HCT116 (cell line): ENCODE measurements around the gene HELZ2. TPM values are rescaled to one million over a fixed set of nuclear protein-coding genes. Genes with fewer than 3 reads are reported as not detected.

Experiments used
- ATAC-seq: fragments of 200-7000 bp; cut with Tn5 transposase; 2 replicates; pipeline ENCODE4 v1.9.1; 2020; ENCODE audit warnings: mild to moderate bottlenecking, moderate library complexity
- BruUV-seq: library from RNA; stranded (reverse); fragments of 400-500 nt; replicated peaks from 2 replicates; lab custom pipeline; 2021; lab: Mats Ljungman, UMichigan
- CTCF ChIA-PET: fragments of 300-600 bp; sonication (Branson Sonifier 250); formaldehyde crosslinking; loops from one replicate; lab custom pipeline; 2021; ENCODE audit warnings: antibody characterized with exemption; lab: Charles Lee
- POLR2A ChIA-PET: fragments of 300-600, 350-600 bp; sonication (Branson Sonifier 250); formaldehyde crosslinking; loops from one replicate; lab custom pipeline; 2021; ENCODE audit warnings: antibody characterized with exemption; lab: Charles Lee
- RAD21 ChIA-PET, 2 experiments: fragments of 300-600 bp; sonication (Branson Sonifier 250); formaldehyde crosslinking; loops; one replicate each; lab custom pipeline; 2023; ENCODE audit warnings: low total read pairs in 2 of 2; ENCODE audit not compliant: uncharacterized antibody in 2 of 2, unreplicated experiment in 2 of 2, low non-redundant PET in 1 of 2; lab: Charles Lee
- DNase-seq: peaks from one replicate; pipeline ENCODE4 v3.0.0-alpha.2; 2010; ENCODE audit warnings: low read depth, low spot score
- H2AFZ ChIP-seq: fragments of 200-600 bp; shearing (Covaris generic), sonication (generic); 2 replicates; pipeline ENCODE4 v1.6.1; 2017; ENCODE audit warnings: low read depth, mixed run types, mixed read lengths, antibody characterized with exemption, low read length; ENCODE audit not compliant: poor library complexity, severe bottlenecking
- H3K27ac ChIP-seq: 2 replicates; pipeline ENCODE4 v1.5.1; 2012; ENCODE audit warnings: low read depth, low read length
- H3K27me3 ChIP-seq: fragments of 200-600 bp; sonication (generic); 2 replicates; pipeline ENCODE4 v1.6.1; 2016; ENCODE audit warnings: mixed run types, low read length, mixed read lengths; ENCODE audit not compliant: insufficient read depth
- H3K36me3 ChIP-seq, 2 experiments: fragments of 200-500 bp in 1 of 2; fragments of 200-600 bp in 1 of 2; sonication (Bioruptor generic) in 1 of 2; sonication (generic) in 1 of 2; 2 replicates each; pipeline versions ENCODE4 v1.5.1 to v1.6.1; 2014 to 2016; ENCODE audit warnings: low read length in 2 of 2, inconsistent platforms in 1 of 2, mixed read lengths in 1 of 2, mixed run types in 1 of 2; ENCODE audit not compliant: insufficient read depth in 2 of 2, control insufficient read depth in 1 of 2
- H3K4me1 ChIP-seq, 2 experiments: fragments of 200-600 bp in 1 of 2; sonication (generic) in 1 of 2; 2 replicates each; pipeline versions ENCODE4 v1.5.1 to v1.6.1; 2012 to 2017; ENCODE audit warnings: low read length in 2 of 2, inconsistent platforms in 1 of 2, mild to moderate bottlenecking in 1 of 2, mixed read lengths in 1 of 2, mixed run types in 1 of 2, moderate library complexity in 1 of 2; ENCODE audit not compliant: insufficient read depth in 2 of 2, control insufficient read depth in 1 of 2
- H3K4me2 ChIP-seq: fragments of 200-600 bp; sonication (generic); 2 replicates; pipeline ENCODE4 v1.6.1; 2017; ENCODE audit warnings: mixed run types, low read length, mixed read lengths
- H3K4me3 ChIP-seq, 2 experiments: fragments of 200-600 bp in 1 of 2; sonication (generic) in 1 of 2; replicated peaks in 1 of 2; 2 replicates each; pipeline ENCODE4 v1.5.1; 2011 to 2016; ENCODE audit warnings: low read length in 2 of 2, control low read depth in 1 of 2, low read depth in 1 of 2, mild to moderate bottlenecking in 1 of 2, mixed read lengths in 1 of 2, mixed run types in 1 of 2
- H3K79me2 ChIP-seq: fragments of 200-600 bp; sonication (generic); 2 replicates; pipeline ENCODE4 v1.6.1; 2017; ENCODE audit warnings: mild to moderate bottlenecking, mixed run types, low read length, moderate library complexity, mixed read lengths; ENCODE audit not compliant: insufficient read depth
- H3K9ac ChIP-seq: fragments of 200-600 bp; sonication (generic); 2 replicates; pipeline ENCODE4 v1.6.1; 2016; ENCODE audit warnings: low read length, mixed read lengths
- H3K9me2 ChIP-seq: fragments of 200-600 bp; sonication (generic), shearing (Covaris generic); 2 replicates; pipeline ENCODE4 v1.6.1; 2017; ENCODE audit warnings: mixed run types, mild to moderate bottlenecking, moderate library complexity; ENCODE audit not compliant: insufficient read depth
- H3K9me3 ChIP-seq, 2 experiments: fragments of 200-500 bp in 1 of 2; fragments of 200-600 bp in 1 of 2; sonication (Bioruptor generic) in 1 of 2; sonication (generic) in 1 of 2; 2 replicates each; pipeline ENCODE4 v1.6.1; 2014 to 2017; ENCODE audit warnings: low read length in 2 of 2, mixed read lengths in 2 of 2, inconsistent platforms in 1 of 2, low read depth in 1 of 2, mild to moderate bottlenecking in 1 of 2, mixed run types in 1 of 2, moderate library complexity in 1 of 2; ENCODE audit not compliant: control insufficient read depth in 1 of 2, insufficient read depth in 1 of 2
- H4K20me1 ChIP-seq: fragments of 200-600 bp; sonication (generic), shearing (Covaris generic); 2 replicates; pipeline ENCODE4 v1.6.1; 2017; ENCODE audit warnings: mixed run types, mild to moderate bottlenecking, moderate library complexity; ENCODE audit not compliant: insufficient read depth
- EZH2phosphoT487 ChIP-seq: fragments of 200-600 bp; IDR thresholded peaks from 2 replicates; pipeline ENCODE4 v1.6.1; 2018; ENCODE audit warnings: antibody characterized with exemption, borderline replicate concordance
- POLR2AphosphoS5 ChIP-seq: IDR thresholded peaks from 2 replicates; pipeline ENCODE4 v1.6.1; 2011; ENCODE audit warnings: mild to moderate bottlenecking, low read depth, low read length, moderate library complexity
- ZBTB33 ChIP-seq: IDR thresholded peaks from 2 replicates; pipeline ENCODE4 v1.6.1; 2011; ENCODE audit warnings: mild to moderate bottlenecking, low read length, moderate library complexity; ENCODE audit not compliant: insufficient replicate concordance; ENCODE audit errors: extremely low read depth
- intact Hi-C: fragments of 100-400 bp; cut with micrococcal nuclease; formaldehyde crosslinking; loops from 2 replicates; pipeline ENCODE4 v1.10.0; 2022
- total RNA-seq: library from RNA; stranded (reverse); gene quantifications from one replicate; pipeline ENCODE4 v1.2.1, GENCODE V29; 2021; ENCODE audit not compliant: unreplicated experiment

Gene HELZ2
- total RNA-seq, 1 experiment from 2014 or later: 44.0 TPM

DNA sequence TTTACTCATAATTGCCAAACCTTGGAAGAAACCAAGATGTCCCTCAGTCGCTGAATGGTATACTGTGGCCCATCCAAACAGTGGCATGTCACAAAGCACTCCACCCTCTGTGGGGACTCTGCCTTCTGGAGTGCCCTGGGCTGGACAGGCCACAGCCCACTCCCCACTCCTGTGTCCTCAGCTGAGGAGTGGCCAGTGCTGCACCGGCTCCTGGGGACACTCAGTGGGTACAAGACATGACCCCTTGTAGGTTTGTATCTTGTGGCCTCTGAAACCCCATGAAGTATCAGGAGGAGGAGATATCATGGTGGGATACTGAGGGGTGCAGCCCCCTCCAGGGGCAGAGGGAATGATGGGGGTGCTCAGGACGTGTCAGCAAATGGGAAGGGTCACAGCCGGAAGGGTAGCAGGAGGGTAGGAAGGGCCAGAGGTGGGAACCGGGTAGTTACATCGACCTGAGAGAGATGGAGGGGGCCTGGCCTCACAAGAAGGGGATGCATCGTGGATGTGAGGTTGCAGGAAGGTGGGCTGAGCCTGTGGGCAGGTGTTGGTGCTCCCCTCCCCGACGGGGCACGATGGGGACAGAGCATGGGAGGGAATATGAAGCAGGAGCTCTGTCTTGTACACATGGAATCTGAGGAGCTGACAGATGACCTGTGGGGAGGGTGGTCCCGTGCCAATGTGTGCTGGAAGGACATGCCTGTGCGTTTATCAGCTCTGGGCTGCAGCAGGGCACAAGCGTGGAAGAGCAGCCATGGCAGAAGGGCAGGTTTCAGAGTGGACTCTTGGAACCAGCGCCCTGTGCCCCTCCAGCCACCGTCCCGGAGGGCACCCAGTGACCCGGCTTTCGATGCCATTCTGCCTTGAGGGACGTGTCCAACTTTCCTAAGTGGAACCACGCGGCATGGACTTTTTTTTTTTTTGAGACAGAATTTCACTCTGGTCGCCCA, 11.9 kb upstream of the HELZ2 start:
- no peak for DNase-seq
- POLR2A ChIA-PET: no interaction called here
- Histone ChIP-seq H3K79me2 (no peaks in the 10 kb centered on the region), H3K9me2 (no peaks in the 10 kb centered on the region), H3K27me3 (no peaks in the 10 kb centered on the region), H2AFZ (no peak overlapping the region), H3K9me3 (no peaks in the 10 kb centered on the region), H3K27ac (no peak overlapping the region), H3K4me2 (no peak overlapping the region), H3K9ac (no peak overlapping the region), H3K4me1 (peaks cover 0 to 3% of the 10 kb centered on the region in 2 experiments; a peak in 1 of 4 replicates), H3K4me3 (no peak overlapping the region), H3K36me3 (no peaks in the 10 kb centered on the region), H4K20me1 (no peaks in the 10 kb centered on the region)
- intact Hi-C loops: no loop called here
- TF ChIP-seq POLR2AphosphoS5 (no peak), ZBTB33 (no peak), EZH2phosphoT487 (no peak)
- BruUV-seq: no TSS peak
- CTCF ChIA-PET: no interaction called here
- RAD21 ChIA-PET: no interaction called here
- ATAC-seq: no peak
